Measurements from ENCODE around the gene PPP1R14B.

- TF ChIP-seq CTCF (IDR thresholded peaks at IDR 0.05; ENCODE audit: low read depth, low read length) (no peak), POLR2A (IDR thresholded peaks at IDR 0.05; ENCODE audit: extremely low read depth, insufficient read length) (no peak)
These were observed 17.7 kb upstream of the PPP1R14B start for GRCh38 chr11:64264371-64264852.

Measured in NB4 (cell line).